ENCODE measurements around the gene HEBP1.
"Not testable (repeated sequence)": the region's sequence is repeated elsewhere in the genome, so short reads cannot be mapped to it uniquely, and the experiment has no call there.

HEBP1 gene, protein sequence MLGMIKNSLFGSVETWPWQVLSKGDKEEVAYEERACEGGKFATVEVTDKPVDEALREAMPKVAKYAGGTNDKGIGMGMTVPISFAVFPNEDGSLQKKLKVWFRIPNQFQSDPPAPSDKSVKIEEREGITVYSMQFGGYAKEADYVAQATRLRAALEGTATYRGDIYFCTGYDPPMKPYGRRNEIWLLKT

GRCh38 chr12:12999959-13000615, at the start of gene HEBP1:
Gene HEBP1, minus strand, starts transcription at chr12:13000265. Its CDS starts 151 bp downstream, at chr12:13000114.
- peak; percentile 96 for DNase-seq

DNA sequence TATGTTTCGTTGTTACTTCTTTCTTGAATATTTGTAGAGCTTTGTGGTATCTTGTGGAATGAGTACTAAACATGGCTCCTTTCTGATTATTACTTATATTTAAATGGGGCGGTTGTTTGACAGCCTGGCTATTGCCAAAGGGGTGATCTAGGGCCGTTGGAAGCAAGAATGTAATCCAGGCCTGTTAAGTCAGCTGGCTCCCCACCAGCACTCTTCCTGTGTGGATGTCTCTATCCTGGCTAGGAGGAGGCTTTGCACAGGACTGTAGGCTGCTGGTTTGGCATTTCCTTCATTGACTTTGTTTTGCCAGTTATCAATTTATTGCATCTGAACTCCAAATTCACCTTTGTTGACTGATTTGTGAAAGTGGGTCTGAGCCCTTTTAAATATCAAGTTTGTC, 49.8 kb upstream of the HEBP1 start:
- DNase-seq, result no peak

GRCh38 chr12:13046964-13047363, 46.9 kb upstream of the HEBP1 start:
- DNase-seq, result no peak

GRCh38 chr12:13045816-13046215, 45.8 kb upstream of the HEBP1 start:
- no peak for DNase-seq

- no peak for DNase-seq
These were observed 44.8 kb upstream of the HEBP1 start for GRCh38 chr12:13044906-13045299.

- peak; percentile 87 for DNase-seq
These were observed 44.2 kb upstream of the HEBP1 start, which contains the start of gene FAM234B for GRCh38 chr12:13044002-13044905. Gene FAM234B, plus strand, starts transcription at chr12:13044381. Its CDS starts 23 bp downstream, at chr12:13044404.

GRCh38 chr12:13042666-13043230, 42.7 kb upstream of the HEBP1 start:
- no peak for DNase-seq

- DNase-seq, result no peak
These were observed 41.2 kb upstream of the HEBP1 start for GRCh38 chr12:13041224-13041623.

DNA sequence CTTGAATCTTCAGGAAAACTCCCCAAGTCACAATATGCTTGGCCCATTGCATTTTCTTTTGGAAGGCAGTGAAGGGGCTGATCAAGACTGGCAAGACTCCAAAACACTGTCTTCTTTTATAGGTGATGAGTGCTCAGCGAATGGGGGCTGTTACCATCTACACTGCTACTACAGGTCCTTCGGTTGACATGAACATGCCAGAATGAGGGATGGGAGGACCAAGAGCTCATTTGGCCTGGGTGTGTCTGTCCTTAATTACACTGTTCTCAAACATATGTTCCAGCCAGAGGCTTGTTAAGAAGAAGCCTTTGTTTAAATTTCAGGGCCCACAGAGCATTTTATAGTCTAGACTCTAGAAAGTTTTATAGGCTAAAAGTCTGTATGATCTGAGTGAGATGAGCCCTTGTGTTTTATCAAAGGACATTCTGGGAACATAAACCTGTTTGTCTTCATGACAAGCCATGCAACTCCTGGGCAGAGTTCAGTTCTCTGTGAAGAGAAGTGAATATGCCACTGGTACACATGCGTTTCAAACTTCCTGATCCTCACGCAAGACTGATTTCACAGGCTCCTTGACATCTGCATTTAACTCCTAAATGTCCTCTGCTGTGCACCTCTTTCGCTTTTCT, 39.4 kb upstream of the HEBP1 start:
- DNase-seq, result no peak

DNA sequence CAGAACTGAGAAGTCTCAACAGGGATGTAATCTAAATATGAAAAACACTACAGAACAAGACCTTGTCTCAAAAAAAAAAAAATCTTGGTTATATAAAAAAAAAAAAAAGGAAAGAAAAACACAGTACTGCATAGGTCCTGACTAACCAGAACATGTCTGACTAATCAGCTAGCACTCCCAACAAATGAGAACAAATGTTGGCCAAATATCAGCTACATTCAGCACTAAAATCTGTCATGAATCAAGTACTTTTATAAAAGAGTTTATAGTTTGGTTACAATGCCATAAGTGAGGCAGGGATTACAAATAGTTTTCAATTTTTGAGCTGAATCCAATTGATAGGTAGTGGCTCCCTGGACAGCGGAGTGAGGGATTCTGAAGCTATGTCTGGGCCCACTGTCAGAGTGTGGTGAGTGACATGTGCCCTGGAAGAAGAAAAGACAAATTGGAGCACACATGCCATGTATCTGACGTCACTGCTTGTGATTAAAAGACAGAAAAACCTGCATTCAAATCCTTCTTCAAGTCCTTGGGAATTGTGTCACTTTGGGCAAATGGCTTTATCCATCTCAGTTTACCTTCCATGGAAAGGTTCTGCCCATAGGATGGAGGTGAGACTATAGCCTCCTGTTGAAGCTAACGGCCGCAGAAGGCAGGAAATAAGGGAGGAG, 38.6 kb upstream of the HEBP1 start:
- DNase-seq, result no peak

GRCh38 chr12:13036881-13037280, 36.8 kb upstream of the HEBP1 start:
- no peak for DNase-seq

DNA sequence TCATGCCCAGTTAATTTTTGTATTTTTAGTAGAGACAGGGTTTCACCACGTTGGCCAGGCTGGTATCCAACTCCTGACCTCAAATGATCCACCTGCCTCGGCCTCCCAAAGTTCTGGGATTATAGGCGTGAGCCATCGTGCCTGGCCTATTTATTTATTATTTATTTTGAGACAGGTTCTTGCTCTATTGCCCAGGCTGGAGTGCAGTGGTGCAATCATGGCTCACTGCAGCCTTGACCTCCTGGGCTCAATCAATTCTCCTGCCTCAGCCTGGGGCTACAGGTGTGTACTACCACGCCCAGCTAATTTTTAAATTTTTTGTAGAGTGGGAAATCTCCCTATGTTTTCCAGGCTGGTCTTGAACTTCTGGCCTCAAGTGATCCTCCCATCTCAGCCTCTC, 35.3 kb upstream of the HEBP1 start:
- not testable (repeated sequence) for DNase-seq

GRCh38 chr12:13033476-13033875, 33.4 kb upstream of the HEBP1 start:
- no peak for DNase-seq

DNA sequence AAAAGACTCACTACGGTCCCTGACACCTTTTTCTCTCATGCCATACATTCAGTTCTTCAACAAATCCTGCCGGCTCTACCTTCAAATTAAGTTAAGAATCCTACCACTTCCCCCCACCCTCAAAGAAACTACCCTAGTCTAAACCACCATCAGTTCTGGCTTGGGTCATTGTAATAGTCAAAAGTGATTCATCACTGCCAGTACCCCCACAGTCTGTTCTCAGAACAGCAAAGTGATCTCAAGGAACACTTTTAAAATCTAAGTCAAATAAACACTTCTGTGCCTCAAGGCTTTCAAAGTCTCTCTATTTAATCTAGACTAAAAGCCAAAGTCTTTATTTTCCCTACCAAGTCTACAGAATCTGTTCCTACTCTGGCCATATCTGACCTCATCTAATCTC, 32.1 kb upstream of the HEBP1 start:
- DNase-seq, result no peak

DNA sequence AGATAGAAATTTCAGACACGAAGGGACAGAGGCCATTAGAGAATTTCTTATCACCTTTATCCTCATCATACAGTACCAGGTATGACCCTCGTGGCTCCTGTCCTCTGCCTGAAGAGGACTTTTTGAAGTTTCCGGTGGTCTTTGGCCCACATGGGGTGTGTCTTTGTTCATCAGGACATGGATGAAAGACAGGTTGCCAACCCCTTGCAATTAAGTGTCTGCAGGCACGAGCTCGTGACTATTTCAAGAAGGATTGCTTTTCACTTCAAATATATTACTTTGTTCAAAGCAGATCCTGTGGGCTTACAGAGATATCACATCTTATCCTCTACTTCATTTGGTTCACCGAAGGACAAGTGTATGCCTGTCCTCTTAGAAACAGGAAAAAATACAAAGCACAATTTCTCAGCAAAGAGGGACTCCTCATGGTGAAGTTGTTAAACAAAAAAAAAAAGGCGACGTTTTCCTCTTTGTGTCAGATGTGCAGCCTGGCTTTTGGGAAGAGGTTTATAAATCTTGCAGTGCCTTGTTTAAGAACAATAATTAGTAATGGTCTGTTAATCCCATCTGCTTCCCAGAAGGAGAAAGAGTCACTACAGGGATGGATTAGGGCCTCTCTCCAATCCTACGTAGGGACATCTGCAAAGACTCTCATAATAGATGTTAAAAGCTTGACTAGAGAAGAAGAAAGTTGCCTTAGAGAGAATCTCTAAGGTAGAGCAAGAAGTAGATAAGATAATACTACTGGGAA, 30.7 kb upstream of the HEBP1 start:
- DNase-seq, result no peak

DNA sequence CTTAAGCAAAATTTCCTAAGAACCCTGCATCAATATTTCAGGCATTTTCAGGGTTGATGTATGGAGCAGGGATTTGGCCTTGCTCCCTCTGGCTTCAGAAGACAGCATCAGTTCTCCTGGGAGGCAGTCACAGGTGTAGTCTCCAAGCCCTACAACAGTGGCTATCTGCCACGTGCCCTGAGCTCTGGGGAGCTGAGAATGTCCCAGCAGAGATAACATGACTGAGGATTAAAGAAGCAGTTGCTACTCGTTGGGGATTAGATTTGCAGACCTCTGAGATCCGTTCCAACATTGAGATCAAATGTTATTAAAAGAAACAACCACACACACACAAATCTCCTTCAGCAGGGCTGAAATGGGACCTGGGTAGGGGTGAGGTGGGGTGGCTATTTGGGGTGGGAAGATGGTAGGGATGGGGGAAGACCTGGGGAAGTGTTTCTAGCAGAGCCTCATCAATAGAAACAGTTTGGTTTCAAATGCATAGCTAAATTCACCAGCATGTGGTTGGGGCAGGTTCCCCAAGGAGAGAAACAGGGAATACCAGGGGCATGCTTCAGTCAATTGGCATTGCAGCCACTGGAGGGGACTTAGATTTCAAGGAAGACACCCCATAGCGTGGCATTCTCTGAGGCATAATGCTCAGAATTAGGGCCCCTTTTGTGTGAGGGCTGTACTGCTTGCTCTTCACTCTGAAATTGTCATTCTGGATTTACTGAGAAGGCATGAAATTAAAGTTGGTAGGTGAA, 28.9 kb upstream of the HEBP1 start:
- DNase-seq, result no peak

DNA sequence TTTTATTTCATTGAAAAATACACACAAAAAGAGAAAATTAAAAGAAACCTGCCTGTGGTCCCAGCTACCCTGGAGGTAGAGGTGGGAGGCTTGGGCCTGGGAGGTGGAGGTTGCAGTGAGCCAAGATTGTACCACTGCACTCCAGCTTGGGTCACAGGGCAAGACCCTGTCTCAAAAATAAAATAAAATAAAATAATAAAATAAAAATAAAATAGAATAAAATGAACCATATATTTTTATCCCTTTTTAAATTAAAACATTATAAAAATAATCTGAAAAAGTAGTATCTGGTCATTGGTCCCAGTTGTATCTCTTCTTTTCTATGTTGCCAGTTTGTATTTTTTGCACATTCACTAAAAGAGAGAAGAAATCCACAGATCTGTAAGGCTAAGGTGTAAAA, 27.4 kb upstream of the HEBP1 start:
- DNase-seq, result no peak

- DNase-seq, result no peak
These were observed 27.0 kb upstream of the HEBP1 start for GRCh38 chr12:13027032-13027431.

DNA sequence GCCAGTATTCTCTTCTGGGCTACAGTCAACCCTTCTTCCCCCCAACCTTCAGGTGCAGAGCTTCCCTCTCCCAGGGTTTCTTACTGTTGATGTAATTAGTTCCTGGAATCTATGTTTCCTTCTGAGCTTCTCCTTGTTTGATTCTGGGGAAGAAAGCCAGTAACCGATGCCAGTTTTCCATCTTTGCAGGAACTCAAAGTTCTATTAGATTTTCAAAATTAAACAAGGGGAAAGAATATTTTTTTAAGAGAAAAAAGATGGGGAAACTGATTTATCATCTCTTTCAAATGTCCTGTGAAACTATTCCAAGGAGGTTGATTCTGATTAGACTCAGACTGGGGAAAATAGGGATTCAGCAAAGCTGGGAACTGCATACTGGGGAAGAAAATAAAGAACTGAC, 26.2 kb upstream of the HEBP1 start:
- DNase-seq, result no peak

DNA sequence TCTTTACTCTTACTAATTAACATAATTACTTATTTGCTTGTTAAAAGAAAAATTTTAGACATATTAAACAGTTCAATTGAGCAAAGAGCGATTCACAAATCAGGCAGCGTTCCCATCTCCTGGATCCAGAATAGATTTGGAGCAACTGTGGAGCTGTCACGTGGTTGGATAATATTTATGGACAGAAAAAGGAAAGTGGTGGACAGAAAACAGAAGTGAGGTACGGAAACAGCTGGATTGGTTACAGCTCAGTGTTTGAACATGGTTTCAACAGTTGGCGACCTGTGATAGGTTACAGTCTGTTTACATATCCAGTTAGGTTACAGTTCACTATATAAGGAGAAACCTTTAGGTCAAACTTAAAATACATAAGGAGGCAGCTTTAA, 24.5 kb upstream of the HEBP1 start:
- no peak for DNase-seq
